Upper lobe of left lung (tissue), 4 donors: ENCODE results near the gene TMEM108.

ENCODE experiments used
- CTCF ChIP-seq, 6 experiments: fragments of 450-650 bp in 4 of 6; fragments of 200-600 bp in 2 of 6; sonication (generic) in 2 of 6; IDR thresholded peaks; one replicate each; pipeline ENCODE4 v1.5.1; 2016 to 2019; ENCODE audit warnings: antibody characterized with exemption in 6 of 6
- POLR2A ChIP-seq, 4 donors: fragments of 450-650 bp; IDR thresholded peaks; one replicate each; pipeline ENCODE4 v1.5.1; 2016 to 2017; ENCODE audit warnings: antibody characterized with exemption in 4 of 4, mild to moderate bottlenecking in 2 of 4
- POLR2AphosphoS5 ChIP-seq, 2 donors: sonication (generic); formaldehyde crosslinking; IDR thresholded peaks; one replicate each; pipeline ENCODE4 v1.5.1; 2017; ENCODE audit warnings: antibody characterized with exemption in 2 of 2

- TF ChIP-seq CTCF (IDR thresholded peaks at IDR 0.05) (no peak), POLR2AphosphoS5 (IDR thresholded peaks at IDR 0.05) (no peak), POLR2A (IDR thresholded peaks at IDR 0.05) (no peak)
Measured at GRCh38 chr3:133191818-133192217, 153.6 kb downstream of the TMEM108 start.
